ENCODE measurements around the gene NT5DC3.

DNA sequence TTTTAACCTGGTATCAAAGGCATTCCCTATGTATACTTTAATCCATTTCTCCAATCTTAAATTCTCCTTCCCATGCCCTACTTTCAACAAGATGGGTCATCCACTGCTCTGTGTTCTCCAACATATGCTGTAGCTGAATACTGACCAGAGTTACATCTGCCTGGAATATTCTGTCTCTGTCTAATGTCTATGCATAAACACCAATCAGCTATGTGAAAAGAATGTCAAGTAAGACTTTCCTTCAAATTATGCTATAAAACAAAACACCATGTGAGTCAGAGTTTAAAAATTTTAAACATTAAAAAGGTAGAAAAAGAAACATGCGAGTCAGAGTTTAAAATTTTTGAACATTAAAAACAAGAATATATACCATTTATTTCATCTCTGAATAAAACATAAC is 19.3 kb downstream of the NT5DC3 start:
- TF ChIP-seq, protein P1, sequence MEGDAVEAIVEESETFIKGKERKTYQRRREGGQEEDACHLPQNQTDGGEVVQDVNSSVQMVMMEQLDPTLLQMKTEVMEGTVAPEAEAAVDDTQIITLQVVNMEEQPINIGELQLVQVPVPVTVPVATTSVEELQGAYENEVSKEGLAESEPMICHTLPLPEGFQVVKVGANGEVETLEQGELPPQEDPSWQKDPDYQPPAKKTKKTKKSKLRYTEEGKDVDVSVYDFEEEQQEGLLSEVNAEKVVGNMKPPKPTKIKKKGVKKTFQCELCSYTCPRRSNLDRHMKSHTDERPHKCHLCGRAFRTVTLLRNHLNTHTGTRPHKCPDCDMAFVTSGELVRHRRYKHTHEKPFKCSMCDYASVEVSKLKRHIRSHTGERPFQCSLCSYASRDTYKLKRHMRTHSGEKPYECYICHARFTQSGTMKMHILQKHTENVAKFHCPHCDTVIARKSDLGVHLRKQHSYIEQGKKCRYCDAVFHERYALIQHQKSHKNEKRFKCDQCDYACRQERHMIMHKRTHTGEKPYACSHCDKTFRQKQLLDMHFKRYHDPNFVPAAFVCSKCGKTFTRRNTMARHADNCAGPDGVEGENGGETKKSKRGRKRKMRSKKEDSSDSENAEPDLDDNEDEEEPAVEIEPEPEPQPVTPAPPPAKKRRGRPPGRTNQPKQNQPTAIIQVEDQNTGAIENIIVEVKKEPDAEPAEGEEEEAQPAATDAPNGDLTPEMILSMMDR (IDR thresholded peaks at IDR 0.05), result no peak
- no peak for TF ChIP-seq EP300 (IDR thresholded peaks at IDR 0.05)

Measured in tibial nerve (tissue), 4 donors.